NCI-H510A (cell line): ENCODE data around the gene NCOA7.
A peak's percentile ranks its signal among the peaks of the same experiment; 100 is the strongest.
"Not testable (repeated sequence)": the region's sequence is repeated elsewhere in the genome, so short reads cannot be mapped to it uniquely, and the experiment has no call there.

Source experiments
- DNase-seq: peaks from one replicate; lab custom pipeline; 2025; lab: John Stamatoyannopoulos, UW

Gene NCOA7

GRCh38 chr6:125871365-125871764 is 80.6 kb downstream of the NCOA7 start:
- peak; percentile 12 for DNase-seq

GRCh38 chr6:125872259-125872921 is 81.6 kb downstream of the NCOA7 start:
- no peak for DNase-seq

GRCh38 chr6:125882243-125882642 is 91.5 kb downstream of the NCOA7 start:
- DNase-seq: no peak

- no peak for DNase-seq
These were observed 94.0 kb downstream of the NCOA7 start for GRCh38 chr6:125884634-125885371.

- no peak for DNase-seq
These were observed 95.3 kb downstream of the NCOA7 start for GRCh38 chr6:125886021-125886420.

- DNase-seq: no peak
These were observed 96.2 kb downstream of the NCOA7 start for GRCh38 chr6:125886914-125887313.

- no peak for DNase-seq
These were observed 96.6 kb downstream of the NCOA7 start for GRCh38 chr6:125887372-125887771.

GRCh38 chr6:125888989-125889656 is 98.4 kb downstream of the NCOA7 start:
- DNase-seq: no peak

- DNase-seq: no peak
These were observed 109.0 kb downstream of the NCOA7 start for GRCh38 chr6:125899726-125900182.

- DNase-seq: no peak
These were observed 114.1 kb downstream of the NCOA7 start for GRCh38 chr6:125904871-125905270.

- no peak for DNase-seq
These were observed 115.6 kb downstream of the NCOA7 start for GRCh38 chr6:125906158-125906998.

GRCh38 chr6:125910527-125910926 is 119.8 kb downstream of the NCOA7 start:
- DNase-seq: no peak

GRCh38 chr6:125911051-125911451 is 120.3 kb downstream of the NCOA7 start:
- not testable (repeated sequence) for DNase-seq

- DNase-seq: not testable (repeated sequence)
These were observed 121.7 kb downstream of the NCOA7 start for GRCh38 chr6:125912430-125912829.

GRCh38 chr6:125913145-125913544 is 122.4 kb downstream of the NCOA7 start:
- DNase-seq: no peak

GRCh38 chr6:125913864-125914351 is 123.1 kb downstream of the NCOA7 start:
- DNase-seq: no peak

GRCh38 chr6:125918230-125918629 is 127.5 kb downstream of the NCOA7 start:
- DNase-seq: no peak

GRCh38 chr6:125918681-125919566 is 128.2 kb downstream of the NCOA7 start:
- DNase-seq: no peak

GRCh38 chr6:125919618-125920017 is 128.9 kb downstream of the NCOA7 start:
- no peak for DNase-seq

- DNase-seq: no peak
These were observed 131.6 kb downstream of the NCOA7 start for GRCh38 chr6:125922322-125922860.
